K562 (cell line): ENCODE data around the gene KRT72. TPM values are rescaled to one million over a fixed set of nuclear protein-coding genes. Genes with fewer than 3 reads are reported as not detected.

Experiments
- ATAC-seq: fragments of 200-7000 bp; cut with Tn5 transposase; 3 replicates; pipeline ENCODE4 v1.9.1; 2020; ENCODE audit warnings: moderate library complexity
- BruUV-seq: library from RNA; stranded (reverse); fragments of 400-500 nt; replicated peaks from 2 replicates; lab custom pipeline; 2021; lab: Mats Ljungman, UMichigan
- CTCF ChIA-PET: fragments of 300-600 bp; formaldehyde crosslinking; extraction: SDS; loops from one replicate; lab custom pipeline; 2021; ENCODE audit warnings: low intra/inter-chr PET ratio; lab: Yijun Ruan, JAX
- POLR2A ChIA-PET: fragments of 300-600, 350-650 bp; sonication (Branson Sonifier 250); formaldehyde crosslinking; extraction: SDS; loops from one replicate; lab custom pipeline; 2021; ENCODE audit warnings: antibody characterized with exemption, inconsistent platforms; lab: Yijun Ruan, JAX
- DNase-seq, 4 experiments: peaks; one replicate each; pipeline versions ENCODE4 v3.0.0 to v3.0.0-alpha.2; 2011 to 2018; ENCODE audit warnings: low spot score in 3 of 4, mixed read lengths in 3 of 4; ENCODE audit errors: extremely low read depth in 1 of 4
- FAIRE-seq: peaks from 2 replicates; lab custom pipeline; 2011; peaks lifted over from hg19 to GRCh38; lab: Jason Lieb, UNC
- H2AFZ ChIP-seq: 2 replicates; pipeline ENCODE4 v1.6.0; 2011; ENCODE audit warnings: low read depth, low read length, control low read depth, inconsistent platforms
- H3K27ac ChIP-seq: fragments of 200-600 bp; 3 replicates; pipeline ENCODE4 v1.8.0; 2011; ENCODE audit warnings: low read depth, mild to moderate bottlenecking, control low read depth, inconsistent platforms, low read length, moderate library complexity, mixed read lengths; ENCODE audit errors: extremely low read depth
- H3K27me3 ChIP-seq, 2 experiments: fragments of 300-600 bp in 1 of 2; 2 replicates in 1 of 2; 3 replicates in 1 of 2; pipeline versions ENCODE4 v1.6.0 to v1.8.0; 2011; ENCODE audit warnings: inconsistent platforms in 2 of 2, low read length in 2 of 2, mild to moderate bottlenecking in 1 of 2, mixed read lengths in 1 of 2, moderate library complexity in 1 of 2; ENCODE audit not compliant: control insufficient read depth in 2 of 2, insufficient read depth in 2 of 2
- H3K36me3 ChIP-seq: fragments of 300-600 bp; 3 replicates; pipeline ENCODE4 v1.8.0; 2011; ENCODE audit warnings: mild to moderate bottlenecking, low read length, inconsistent platforms; ENCODE audit not compliant: control insufficient read depth, insufficient read depth
- H3K4me1 ChIP-seq, 2 experiments: fragments of 200-600 bp in 1 of 2; replicated peaks in 1 of 2; 2 replicates in 1 of 2; 3 replicates in 1 of 2; pipeline versions ENCODE4 v1.5.1 to v1.8.0; 2011; ENCODE audit warnings: inconsistent platforms in 2 of 2, low read length in 2 of 2, mild to moderate bottlenecking in 1 of 2, mixed read lengths in 1 of 2, moderate library complexity in 1 of 2; ENCODE audit not compliant: control insufficient read depth in 2 of 2, insufficient read depth in 2 of 2
- H3K4me2 ChIP-seq: 2 replicates; pipeline ENCODE4 v1.6.1; 2011; ENCODE audit warnings: low read length, control low read depth, inconsistent platforms, mixed read lengths; ENCODE audit not compliant: insufficient read depth
- H3K4me3 ChIP-seq: fragments of 200-600 bp; sonication (generic), shearing (Covaris generic); 2 replicates; pipeline ENCODE4 v1.5.1; 2016; ENCODE audit warnings: control low read depth, inconsistent platforms
- H3K79me2 ChIP-seq: fragments of 200-600 bp; 3 replicates; pipeline ENCODE4 v1.8.0; 2011; ENCODE audit warnings: low read length, inconsistent platforms; ENCODE audit not compliant: control insufficient read depth, insufficient read depth
- H3K9ac ChIP-seq, 2 experiments: 2 replicates each; pipeline versions ENCODE4 v1.6.0 to v1.6.1; 2011; ENCODE audit warnings: low read depth in 2 of 2, low read length in 2 of 2, control low read depth in 1 of 2, inconsistent platforms in 1 of 2, mild to moderate bottlenecking in 1 of 2, mixed read lengths in 1 of 2; ENCODE audit not compliant: insufficient read depth in 1 of 2
- H3K9me1 ChIP-seq: one replicate; pipeline ENCODE4 v1.6.0; 2011; ENCODE audit warnings: inconsistent platforms, mild to moderate bottlenecking, low read length, moderate library complexity; ENCODE audit not compliant: control insufficient read depth, insufficient read depth
- H3K9me3 ChIP-seq: replicated peaks from 2 replicates; pipeline ENCODE4 v1.5.1; 2011; ENCODE audit warnings: low read depth, low read length, inconsistent platforms; ENCODE audit not compliant: control insufficient read depth, insufficient read depth
- H4K20me1 ChIP-seq: replicated peaks from 2 replicates; pipeline ENCODE4 v1.6.1; 2011; ENCODE audit warnings: low read length, inconsistent platforms, mixed read lengths; ENCODE audit not compliant: control insufficient read depth, insufficient read depth
- BCOR ChIP-seq: fragments of 450-650 bp; IDR thresholded peaks from 2 replicates; pipeline ENCODE4 v1.6.1; 2016
- HNRNPH1 ChIP-seq: fragments of 200-400 bp; formaldehyde crosslinking; optimal IDR thresholded peaks from 2 replicates; pipeline ENCODE3; 2017; ENCODE audit warnings: low read depth, mild to moderate bottlenecking, low read length, moderate library complexity
- KLF1 ChIP-seq: fragments of 450-650 bp; IDR thresholded peaks from 2 replicates; pipeline ENCODE4 v1.6.1; 2016; ENCODE audit warnings: missing genetic modification characterization, missing compliant biosample characterization
- MED1 ChIP-seq: sonication (generic); formaldehyde crosslinking; IDR thresholded peaks from 2 replicates; pipeline ENCODE4 v1.8.1; 2023; ENCODE audit warnings: missing genetic modification reagents, borderline replicate concordance
- MYNN ChIP-seq, 2 experiments: sonication (generic); formaldehyde crosslinking in 1 of 2; IDR thresholded peaks; 2 replicates each; pipeline versions ENCODE4 v1.5.0 to v1.6.1; 2016 to 2020; ENCODE audit warnings: antibody characterized with exemption in 1 of 2, missing genetic modification reagents in 1 of 2
- TCF7L2 ChIP-seq: fragments of 150-350 bp; IDR thresholded peaks from 2 replicates; pipeline ENCODE4 v1.6.1; 2016; ENCODE audit warnings: low read depth, mild to moderate bottlenecking, low read length, moderate library complexity
- TEAD2 ChIP-seq: fragments of 450-650 bp; IDR thresholded peaks from 2 replicates; pipeline ENCODE4 v1.6.1; 2016; ENCODE audit warnings: missing genetic modification characterization, control low read depth, missing compliant biosample characterization
- ZNF239 ChIP-seq: fragments of 250-450 bp; sonication (Bioruptor Pico); IDR thresholded peaks from 2 replicates; pipeline ENCODE4 v1.4.0; 2020; ENCODE audit warnings: mild to moderate bottlenecking
- ZNF253 ChIP-seq: fragments of 250-450 bp; sonication (Bioruptor Pico); conservative IDR thresholded peaks from 2 replicates; pipeline ENCODE4 v1.6.1; 2021; ENCODE audit warnings: mild to moderate bottlenecking
- WGBS: fragments of 100-300 bp; shearing (Covaris generic); methylation state at CpG from one replicate; pipeline ENCODE4 v1.1.6; 2016; ENCODE audit warnings: low coverage, mixed read lengths; ENCODE audit not compliant: insufficient coverage; ENCODE audit errors: missing lambda C conversion rate; 5-methylcytosine and 5-hydroxymethylcytosine counted together
- in situ Hi-C: fragments of 300-500 bp; cut with MboI; formaldehyde crosslinking; loops from 4 replicates; pipeline ENCODE4 v1.15.0; 2018; ENCODE audit warnings: inconsistent platforms, mixed read lengths
- intact Hi-C: fragments of 100-400 bp; cut with micrococcal nuclease; formaldehyde crosslinking; loops from 2 replicates; pipeline ENCODE4 v1.14.2; 2022
- polyA plus RNA-seq, 8 experiments: library from polyadenylated mRNA; depleted of rRNA in 4 of 8; stranded (reverse) in 5 of 8; unstranded in 3 of 8; fragments of >200 nt; fragmentation: Nextera tagmentation in 2 of 8; fragmentation: Illumina TruSeq in 1 of 8; extraction: Ambion mirVana in 2 of 8; extraction: Trizol in 1 of 8; gene quantifications; 2 replicates each; pipeline versions ENCODE4 v1.2.1 to v1.2.3, GENCODE V29; 2011 to 2014; ENCODE audit warnings: inconsistent platforms in 1 of 8, missing spikeins in 1 of 8
- total RNA-seq, 7 experiments: library from RNA; depleted of rRNA in 6 of 7; stranded (reverse); fragments of >200 nt in 6 of 7; fragmentation: Illumina TruSeq in 2 of 7; extraction: Trizol in 2 of 7; gene quantifications; 2 replicates each; pipeline versions ENCODE4 v1.2.1 to v1.2.3, GENCODE V29; 2011 to 2021; ENCODE audit warnings: low replicate concordance in 1 of 7
- TF ChIP-seq, protein P1 (sequence below), 2 experiments: fragments of 250-450 bp in 1 of 2; fragments of 450-650 bp in 1 of 2; sonication (Bioruptor Pico) in 1 of 2; IDR thresholded peaks; 2 replicates each; pipeline versions ENCODE4 v1.6.1 to v1.8.0; 2016 to 2021; ENCODE audit warnings: mild to moderate bottlenecking in 2 of 2, moderate library complexity in 2 of 2, missing compliant biosample characterization in 1 of 2, missing genetic modification characterization in 1 of 2
- TF ChIP-seq, protein P2 (sequence below): fragments of 450-650 bp; IDR thresholded peaks from 2 replicates; pipeline ENCODE4 v1.7.0; 2016; ENCODE audit warnings: borderline replicate concordance
- TF ChIP-seq, protein P3 (sequence below), 2 experiments: fragments of 450-650 bp; IDR thresholded peaks; 2 replicates each; pipeline ENCODE4 v1.6.1; 2016
- TF ChIP-seq, protein P4 (sequence below): sonication (generic); formaldehyde crosslinking; IDR thresholded peaks from 2 replicates; pipeline ENCODE4 v1.8.1; 2022; ENCODE audit warnings: missing genetic modification reagents

Gene KRT72
- total and polyA plus RNA-seq, 9 of the 15 experiments (the other 6 are each of a cell fraction or from before 2014, with no cell fraction given) = not detected

DNA sequence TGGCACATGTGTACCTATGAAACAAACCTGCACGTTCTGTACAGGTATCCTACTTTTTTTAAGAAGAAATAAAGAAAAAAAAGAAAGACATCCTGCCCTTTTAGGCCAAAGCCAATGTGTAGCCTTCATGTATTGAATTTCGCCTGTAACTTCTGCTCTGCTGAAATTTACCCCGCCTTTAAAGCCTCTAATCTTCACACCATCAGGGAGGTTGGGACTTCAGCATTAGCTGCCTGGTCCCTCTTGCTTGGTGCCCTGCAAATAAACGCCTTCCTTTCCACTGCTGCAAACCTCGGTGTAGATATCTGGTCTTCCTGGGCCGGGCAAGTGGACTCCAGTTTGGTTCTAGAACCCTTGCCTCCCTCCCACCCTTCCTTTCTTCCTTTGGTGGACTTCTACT, 45.7 kb downstream of the KRT72 start (continued):
- TF ChIP-seq HNRNPH1 = no peak

DNA sequence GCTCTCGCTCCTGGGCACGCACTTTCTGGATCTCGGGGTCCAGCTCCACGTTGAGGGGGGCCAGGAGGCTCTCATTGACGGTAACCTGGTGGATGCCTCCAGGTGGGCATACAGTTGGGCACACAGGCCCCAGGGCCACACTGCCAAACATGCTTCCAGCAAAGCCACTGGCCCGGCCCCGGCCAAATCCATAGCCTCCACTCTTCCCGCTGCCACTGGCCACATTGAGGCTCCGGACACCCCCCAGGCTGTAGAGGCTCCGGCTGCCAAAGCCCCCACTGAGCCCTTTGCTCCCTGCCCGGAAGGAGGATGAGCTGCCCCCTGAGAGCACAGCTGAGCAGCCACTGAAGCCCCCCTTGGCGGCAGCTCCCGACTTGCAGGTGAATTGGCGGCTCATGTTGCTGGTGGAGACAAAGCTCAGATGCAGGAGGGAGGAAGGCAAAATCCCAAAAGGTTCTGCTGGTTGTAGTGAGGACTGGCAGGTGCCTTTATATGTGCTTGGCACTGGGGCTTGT, 48.5 kb downstream of the KRT72 start, which contains the start of gene KRT71:
KRT71 (minus strand) TSS at position 465 of the 515 bp plus-strand sequence; CDS start at position 397, 68 bp downstream.
- Histone ChIP-seq H2AFZ (no peak within 1 kb of the TSS), H3K36me3 (no peaks in the 10 kb centered on the region), H3K27me3 (peaks cover 5 to 56% of the 10 kb centered on the region in 2 experiments; a peak in 3 of 5 replicates), H3K4me2 (no peak within 1 kb of the TSS), H3K9me3 (no peaks in the 10 kb centered on the region), H3K4me1 (no peaks in the 10 kb centered on the region), H4K20me1 (peaks cover 14% of the 10 kb centered on the region; the same call in 1 of the 2 replicates), H3K4me3 (no peak within 1 kb of the TSS), H3K79me2 (no peaks in the 10 kb centered on the region), H3K9ac (peak within 1 kb of the TSS in 1 of 2 experiments; percentile 45; a peak in 1 of 4 replicates), H3K9me1 (no peaks in the 10 kb centered on the region), H3K27ac (no peak within 1 kb of the TSS)
- ChIA-PET CTCF (no interaction called here), POLR2A (interaction anchor here (0.6 to 1.2 kb wide), 2 partner anchors 9 to 51 kb away, joined by 5 to 7 read pairs; no protein-coding TSS in a partner anchor)
- no peak for FAIRE-seq
- TF ChIP-seq, protein P1, sequence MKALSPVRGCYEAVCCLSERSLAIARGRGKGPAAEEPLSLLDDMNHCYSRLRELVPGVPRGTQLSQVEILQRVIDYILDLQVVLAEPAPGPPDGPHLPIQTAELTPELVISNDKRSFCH (CRISPR knock-in tag; IDR thresholded peaks at IDR 0.05) = no peak
- TF ChIP-seq, protein P1 (tag; IDR thresholded peaks at IDR 0.05) = no peak
- TF ChIP-seq, protein P2, sequence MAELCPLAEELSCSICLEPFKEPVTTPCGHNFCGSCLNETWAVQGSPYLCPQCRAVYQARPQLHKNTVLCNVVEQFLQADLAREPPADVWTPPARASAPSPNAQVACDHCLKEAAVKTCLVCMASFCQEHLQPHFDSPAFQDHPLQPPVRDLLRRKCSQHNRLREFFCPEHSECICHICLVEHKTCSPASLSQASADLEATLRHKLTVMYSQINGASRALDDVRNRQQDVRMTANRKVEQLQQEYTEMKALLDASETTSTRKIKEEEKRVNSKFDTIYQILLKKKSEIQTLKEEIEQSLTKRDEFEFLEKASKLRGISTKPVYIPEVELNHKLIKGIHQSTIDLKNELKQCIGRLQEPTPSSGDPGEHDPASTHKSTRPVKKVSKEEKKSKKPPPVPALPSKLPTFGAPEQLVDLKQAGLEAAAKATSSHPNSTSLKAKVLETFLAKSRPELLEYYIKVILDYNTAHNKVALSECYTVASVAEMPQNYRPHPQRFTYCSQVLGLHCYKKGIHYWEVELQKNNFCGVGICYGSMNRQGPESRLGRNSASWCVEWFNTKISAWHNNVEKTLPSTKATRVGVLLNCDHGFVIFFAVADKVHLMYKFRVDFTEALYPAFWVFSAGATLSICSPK = no peak
- TF ChIP-seq, protein P3, sequence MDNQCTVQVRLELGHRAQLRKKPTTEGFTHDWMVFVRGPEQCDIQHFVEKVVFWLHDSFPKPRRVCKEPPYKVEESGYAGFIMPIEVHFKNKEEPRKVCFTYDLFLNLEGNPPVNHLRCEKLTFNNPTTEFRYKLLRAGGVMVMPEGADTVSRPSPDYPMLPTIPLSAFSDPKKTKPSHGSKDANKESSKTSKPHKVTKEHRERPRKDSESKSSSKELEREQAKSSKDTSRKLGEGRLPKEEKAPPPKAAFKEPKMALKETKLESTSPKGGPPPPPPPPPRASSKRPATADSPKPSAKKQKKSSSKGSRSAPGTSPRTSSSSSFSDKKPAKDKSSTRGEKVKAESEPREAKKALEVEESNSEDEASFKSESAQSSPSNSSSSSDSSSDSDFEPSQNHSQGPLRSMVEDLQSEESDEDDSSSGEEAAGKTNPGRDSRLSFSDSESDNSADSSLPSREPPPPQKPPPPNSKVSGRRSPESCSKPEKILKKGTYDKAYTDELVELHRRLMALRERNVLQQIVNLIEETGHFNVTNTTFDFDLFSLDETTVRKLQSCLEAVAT (IDR thresholded peaks at IDR 0.05) = no peak
- no peak for TF ChIP-seq KLF1
- TF ChIP-seq, protein P4, sequence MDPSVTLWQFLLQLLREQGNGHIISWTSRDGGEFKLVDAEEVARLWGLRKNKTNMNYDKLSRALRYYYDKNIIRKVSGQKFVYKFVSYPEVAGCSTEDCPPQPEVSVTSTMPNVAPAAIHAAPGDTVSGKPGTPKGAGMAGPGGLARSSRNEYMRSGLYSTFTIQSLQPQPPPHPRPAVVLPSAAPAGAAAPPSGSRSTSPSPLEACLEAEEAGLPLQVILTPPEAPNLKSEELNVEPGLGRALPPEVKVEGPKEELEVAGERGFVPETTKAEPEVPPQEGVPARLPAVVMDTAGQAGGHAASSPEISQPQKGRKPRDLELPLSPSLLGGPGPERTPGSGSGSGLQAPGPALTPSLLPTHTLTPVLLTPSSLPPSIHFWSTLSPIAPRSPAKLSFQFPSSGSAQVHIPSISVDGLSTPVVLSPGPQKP (CRISPR knock-in tag) = no peak
- no peak for TF ChIP-seq ZNF253 (CRISPR knock-in tag)
- no peak for TF ChIP-seq MED1 (CRISPR knock-in tag)
- TF ChIP-seq BCOR = no peak
- no peak for TF ChIP-seq TCF7L2
- TF ChIP-seq TEAD2 = no peak
- no peak for TF ChIP-seq ZNF239 (CRISPR knock-in tag)
- TF ChIP-seq MYNN (IDR thresholded peaks at IDR 0.05) = no peak
- no peak for TF ChIP-seq MYNN (CRISPR knock-in tag; IDR thresholded peaks at IDR 0.05)
- intact Hi-C loops = no loop called here
- DNase-seq = no peak
- 1% methylated on average over 14 of the region's 14 CpGs for WGBS
- in situ Hi-C loops = no loop called here
- no peak for ATAC-seq
- no TSS peak for BruUV-seq
